B cell (primary cell): ENCODE data around the gene CST7. TPM values are rescaled to one million over a fixed set of nuclear protein-coding genes. Genes with fewer than 3 reads are reported as not detected.

Experiments
- ATAC-seq: fragments of 200-7000 bp; cut with Tn5 transposase; one replicate; pipeline ENCODE4 v1.10.0; 2021; ENCODE audit warnings: low read depth, mild to moderate bottlenecking, moderate number of reproducible peaks, moderate library complexity
- CTCF ChIA-PET: fragments of 350-600 bp; sonication (Branson Sonifier 250); formaldehyde crosslinking; loops from one replicate; lab custom pipeline; 2021; ENCODE audit warnings: antibody characterized with exemption, inconsistent platforms; lab: Charles Lee
- POLR2A ChIA-PET: fragments of 350-600 bp; sonication (Branson Sonifier 250); formaldehyde crosslinking; loops from one replicate; lab custom pipeline; 2021; ENCODE audit warnings: antibody characterized with exemption; lab: Charles Lee
- DNase-seq: peaks from one replicate; pipeline ENCODE4 v3.0.0; 2013
- H2AFZ ChIP-seq: 2 replicates; pipeline ENCODE4 v1.6.1; 2012; ENCODE audit warnings: mild to moderate bottlenecking, low read depth, low read length; ENCODE audit not compliant: insufficient read depth, poor library complexity, severe bottlenecking
- H3K27ac ChIP-seq, 2 donors: 1 replicate in 1 of 2; 2 replicates in 1 of 2; pipeline ENCODE4 v1.5.1; 2012 to 2013; ENCODE audit warnings: low read length in 2 of 2, mild to moderate bottlenecking in 2 of 2, moderate library complexity in 1 of 2
- H3K27me3 ChIP-seq, 4 experiments: fragments of 200-600 bp in 1 of 4; sonication (generic) in 1 of 4; replicated peaks in 1 of 4; 1 replicate in 2 of 4; 2 replicates in 2 of 4; pipeline versions ENCODE4 v1.6.1 to v1.7.0; 2013 to 2016; ENCODE audit warnings: low read length in 3 of 4, mild to moderate bottlenecking in 2 of 4, mixed read lengths in 1 of 4, moderate library complexity in 1 of 4; ENCODE audit not compliant: insufficient read depth in 4 of 4, control insufficient read depth in 3 of 4; ENCODE audit errors: control extremely low read depth in 1 of 4
- H3K36me3 ChIP-seq, 2 experiments: replicated peaks in 1 of 2; 1 replicate in 1 of 2; 2 replicates in 1 of 2; pipeline versions ENCODE4 v1.6.1 to v1.7.1; 2013; ENCODE audit warnings: low read length in 1 of 2; ENCODE audit not compliant: insufficient read depth in 2 of 2, control insufficient read depth in 1 of 2; ENCODE audit errors: control extremely low read depth in 1 of 2, extremely low read depth in 1 of 2
- H3K4me1 ChIP-seq, 2 donors: fragments of 200-600 bp in 1 of 2; sonication (generic) in 1 of 2; 1 replicate in 1 of 2; 2 replicates in 1 of 2; pipeline versions ENCODE4 v1.5.1 to v1.6.1; 2013 to 2017; ENCODE audit warnings: low read length in 2 of 2; ENCODE audit not compliant: control insufficient read depth in 2 of 2, insufficient read depth in 2 of 2
- H3K4me2 ChIP-seq: replicated peaks from 2 replicates; pipeline ENCODE3; 2012; ENCODE audit warnings: mild to moderate bottlenecking, low read depth, low read length; ENCODE audit not compliant: poor library complexity, severe bottlenecking
- H3K4me3 ChIP-seq, 5 experiments: fragments of 200-600 bp in 1 of 5; sonication (generic) in 1 of 5; 1 replicate in 3 of 5; 2 replicates in 2 of 5; pipeline versions ENCODE4 v1.5.1 to v1.7.0; 2011 to 2016; ENCODE audit warnings: low read length in 4 of 5, mild to moderate bottlenecking in 4 of 5, low read depth in 2 of 5, control low read depth in 1 of 5, moderate library complexity in 1 of 5; ENCODE audit not compliant: insufficient read depth in 1 of 5; ENCODE audit errors: control extremely low read depth in 1 of 5, extremely low read depth in 1 of 5
- H3K79me2 ChIP-seq: fragments of 200-600 bp; sonication (generic); one replicate; pipeline ENCODE4 v1.6.0; 2016; ENCODE audit warnings: low read length; ENCODE audit not compliant: control insufficient read depth, insufficient read depth
- H3K9ac ChIP-seq: fragments of 200-600 bp; sonication (generic); 2 replicates; pipeline ENCODE4 v1.6.1; 2017; ENCODE audit warnings: mild to moderate bottlenecking, low read length, moderate library complexity
- H3K9me3 ChIP-seq, 3 donors: one replicate each; pipeline versions ENCODE4 v1.6.1 to v1.7.1; 2013; ENCODE audit warnings: low read length in 2 of 3; ENCODE audit not compliant: control insufficient read depth in 2 of 3, insufficient read depth in 1 of 3; ENCODE audit errors: control extremely low read depth in 1 of 3
- H4K20me1 ChIP-seq: 2 replicates; pipeline ENCODE4 v1.6.0; 2012; ENCODE audit warnings: mild to moderate bottlenecking, low read length; ENCODE audit not compliant: insufficient read depth, control insufficient read depth, poor library complexity, severe bottlenecking
- H3K27ac Mint-ChIP-seq: one replicate; pipeline ENCODE4 v1.8.0; 2021; ENCODE audit warnings: mixed read lengths
- H3K27me3 Mint-ChIP-seq: one replicate; pipeline ENCODE4 v1.8.0; 2021; ENCODE audit warnings: mixed read lengths
- H3K4me1 Mint-ChIP-seq: one replicate; pipeline ENCODE4 v1.8.0; 2021; ENCODE audit warnings: mixed read lengths
- H3K4me3 Mint-ChIP-seq: one replicate; pipeline ENCODE4 v1.8.0; 2021; ENCODE audit warnings: mixed read lengths
- H3K9me3 Mint-ChIP-seq: one replicate; pipeline ENCODE4 v1.8.0; 2022; ENCODE audit warnings: mixed read lengths; ENCODE audit not compliant: insufficient read depth
- EZH2 ChIP-seq: IDR thresholded peaks from 2 replicates; pipeline ENCODE4 v1.6.1; 2012; ENCODE audit warnings: borderline replicate concordance, low read depth, mild to moderate bottlenecking, moderate library complexity, low read length; ENCODE audit not compliant: insufficient read depth, poor library complexity, severe bottlenecking
- WGBS: methylation state at CpG from one replicate; pipeline ENCODE4 v1.1.5; 2013; ENCODE audit warnings: missing lambda C conversion rate; ENCODE audit not compliant: insufficient coverage; 5-methylcytosine and 5-hydroxymethylcytosine counted together
- intact Hi-C: fragments of 100-400 bp; cut with micrococcal nuclease; formaldehyde crosslinking; loops from one replicate; pipeline ENCODE4 v1.10.0; 2022
- polyA plus RNA-seq: library from polyadenylated mRNA; depleted of rRNA; stranded (reverse); fragments of >200 nt; gene quantifications from 2 replicates; pipeline ENCODE4 v1.2.3, GENCODE V29; 2012
- total RNA-seq, 2 donors: library from RNA; stranded (reverse); fragments of 120-200 nt in 1 of 2; gene quantifications; 1 replicate in 1 of 2; 2 replicates in 1 of 2; pipeline versions ENCODE4 v1.2.3 to v1.2.4, GENCODE V29; 2013 to 2022
- TF ChIP-seq, protein P1 (sequence below): fragments of 200-600 bp; IDR thresholded peaks from one replicate; pipeline ENCODE4 v1.8.0; 2022; ENCODE audit warnings: antibody characterized with exemption, mild to moderate bottlenecking

CST7 gene
- total and polyA plus RNA-seq, 2 donors (not counting 1 experiment from before 2014, with no cell fraction given): 0.94 to 3.4 TPM

DNA sequence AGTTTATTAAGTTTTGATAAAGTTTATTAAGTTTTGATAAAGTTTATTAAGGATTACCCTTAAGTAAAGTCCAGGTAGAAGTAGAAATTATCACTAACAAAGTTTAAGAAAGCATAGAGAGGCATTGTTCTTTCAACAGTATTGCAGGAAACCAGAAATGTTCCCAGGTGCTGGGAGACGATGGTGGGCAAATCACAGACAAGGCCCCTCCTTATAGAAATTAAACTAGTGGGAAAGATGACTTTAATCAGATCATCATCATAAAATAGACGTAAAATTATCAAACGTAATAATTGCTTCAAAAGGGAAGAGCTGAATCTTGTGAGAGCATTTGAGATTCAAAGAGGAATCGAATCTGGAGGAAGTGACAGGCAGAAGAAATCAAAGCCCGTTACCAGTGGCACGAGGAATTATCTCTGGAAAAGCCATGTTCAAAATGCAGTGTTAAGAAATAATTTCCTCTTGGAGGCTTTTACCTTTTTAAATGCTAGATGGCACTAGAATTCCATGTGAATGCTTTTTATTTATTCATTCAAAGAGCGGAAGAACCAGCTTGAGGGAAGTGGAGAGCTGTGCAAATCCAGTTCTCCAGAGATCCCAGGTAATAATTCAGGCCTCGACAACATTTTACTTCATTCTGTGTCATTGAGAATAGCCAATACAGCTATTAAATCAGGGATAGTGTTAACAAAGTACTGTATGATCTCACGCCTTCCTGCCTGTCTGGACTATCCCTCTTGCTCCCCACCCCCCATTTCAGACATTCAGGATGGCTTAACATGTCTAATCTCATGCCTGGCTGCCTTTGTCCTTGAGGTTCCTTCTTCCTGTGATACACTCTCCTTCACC lies 44.5 kb downstream of the CST7 start:
- intact Hi-C loops: no loop called here
- POLR2A ChIA-PET: interaction anchor here (1.9 to 2.4 kb wide), 3 partner anchors 64 to 69 kb away, joined by 6 to 11 read pairs (median 7); partner anchors contain the start of gene ACSS1
- Histone ChIP-seq H3K4me1 (peaks cover 15 to 29% of the 10 kb centered on the region in 2 donors), H4K20me1 (no peaks in the 10 kb centered on the region), H3K36me3 (no peaks in the 10 kb centered on the region), H3K4me2 (peak overlapping the region; percentile 92), H3K27me3 (no peaks in the 10 kb centered on the region), H3K9me3 (no peaks in the 10 kb centered on the region), H3K9ac (peak overlapping the region; percentile 93), H3K79me2 (peaks cover 35% of the 10 kb centered on the region), H3K4me3 (peak overlapping the region; percentile 73 to 96 (median 84)), H3K27ac (peak overlapping the region; percentile 93 to 98), H2AFZ (peak overlapping the region; percentile 90)
- Mint-ChIP-seq H3K9me3 (no peaks in the 10 kb centered on the region), H3K27me3 (no peaks in the 10 kb centered on the region), H3K27ac (peak overlapping the region; percentile 97), H3K4me1 (peaks cover 46% of the 10 kb centered on the region), H3K4me3 (peak overlapping the region; percentile 96)
- TF ChIP-seq, protein P1, sequence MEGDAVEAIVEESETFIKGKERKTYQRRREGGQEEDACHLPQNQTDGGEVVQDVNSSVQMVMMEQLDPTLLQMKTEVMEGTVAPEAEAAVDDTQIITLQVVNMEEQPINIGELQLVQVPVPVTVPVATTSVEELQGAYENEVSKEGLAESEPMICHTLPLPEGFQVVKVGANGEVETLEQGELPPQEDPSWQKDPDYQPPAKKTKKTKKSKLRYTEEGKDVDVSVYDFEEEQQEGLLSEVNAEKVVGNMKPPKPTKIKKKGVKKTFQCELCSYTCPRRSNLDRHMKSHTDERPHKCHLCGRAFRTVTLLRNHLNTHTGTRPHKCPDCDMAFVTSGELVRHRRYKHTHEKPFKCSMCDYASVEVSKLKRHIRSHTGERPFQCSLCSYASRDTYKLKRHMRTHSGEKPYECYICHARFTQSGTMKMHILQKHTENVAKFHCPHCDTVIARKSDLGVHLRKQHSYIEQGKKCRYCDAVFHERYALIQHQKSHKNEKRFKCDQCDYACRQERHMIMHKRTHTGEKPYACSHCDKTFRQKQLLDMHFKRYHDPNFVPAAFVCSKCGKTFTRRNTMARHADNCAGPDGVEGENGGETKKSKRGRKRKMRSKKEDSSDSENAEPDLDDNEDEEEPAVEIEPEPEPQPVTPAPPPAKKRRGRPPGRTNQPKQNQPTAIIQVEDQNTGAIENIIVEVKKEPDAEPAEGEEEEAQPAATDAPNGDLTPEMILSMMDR: no peak
- no peak for TF ChIP-seq EZH2
- whole genome bisulfite sequencing: 54% methylated on average over 6 of the region's 9 CpGs
- peak; percentile 30 for DNase-seq
- no peak for ATAC-seq
- CTCF ChIA-PET: interaction anchor here (0.7 to 9.8 kb wide), 20 partner anchors 11 to 414 kb away, joined by 3 to 250 read pairs (median 4); partner anchors contain the start of genes ACSS1, ENTPD6 and GINS1

DNA sequence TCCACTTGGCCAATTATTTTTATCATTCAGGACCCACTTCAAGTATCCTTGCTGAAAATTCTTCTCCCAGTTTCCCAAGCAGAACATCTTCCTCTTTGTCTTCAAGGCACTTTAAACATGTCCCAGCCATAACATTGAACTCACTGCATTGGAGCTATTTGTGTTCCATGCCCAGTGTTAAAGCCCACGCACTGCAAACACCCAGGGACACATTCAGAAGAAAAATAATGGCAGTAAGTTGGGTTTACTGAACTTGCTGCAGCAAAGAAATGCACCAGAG lies 45.1 kb downstream of the CST7 start:
- no peaks in the 10 kb centered on the region for H4K20me1 ChIP-seq
- H3K36me3 ChIP-seq: no peaks in the 10 kb centered on the region
- no peaks in the 10 kb centered on the region for H3K27me3 Mint-ChIP-seq
- peaks cover 15 to 29% of the 10 kb centered on the region in 2 donors for H3K4me1 ChIP-seq
- no peaks in the 10 kb centered on the region for H3K9me3 ChIP-seq
- peak overlapping the region; percentile 71 for H3K4me3 Mint-ChIP-seq
- H2AFZ ChIP-seq: no peak overlapping the region
- TF ChIP-seq, protein P1: no peak
- TF ChIP-seq EZH2: no peak
- no peak overlapping the region for H3K4me3 ChIP-seq
- 100% methylated on average over 1 of the region's 1 CpG for WGBS
- no peak overlapping the region for H3K9ac ChIP-seq
- ChIA-PET CTCF (interaction anchor here (0.8 to 9.8 kb wide), 21 partner anchors 12 to 413 kb away, joined by 3 to 250 read pairs (median 4); partner anchors contain the start of genes ACSS1, ENTPD6 and GINS1), POLR2A (interaction anchor here (1.9 to 2.4 kb wide), 2 partner anchors 63 to 69 kb away, joined by 6 to 11 read pairs; partner anchors contain the start of gene ACSS1)
- no peak overlapping the region for H3K4me2 ChIP-seq
- DNase-seq: no peak
- peak overlapping the region; percentile 83 for H3K27ac Mint-ChIP-seq
- peaks cover 46% of the 10 kb centered on the region for H3K4me1 Mint-ChIP-seq
- H3K27me3 ChIP-seq: no peaks in the 10 kb centered on the region
- no peak for ATAC-seq
- H3K9me3 Mint-ChIP-seq: no peaks in the 10 kb centered on the region
- H3K79me2 ChIP-seq: peaks cover 31% of the 10 kb centered on the region
- intact Hi-C loops: no loop called here
- peak overlapping the region in 1 of 2 donors; percentile 14 for H3K27ac ChIP-seq
